ENCODE measurements around the gene POU2AF1. TPM values are rescaled to one million over a fixed set of nuclear protein-coding genes. Genes with fewer than 3 reads are reported as not detected.

Gene POU2AF1
- polyA plus RNA-seq, 2 of the 4 experiments (the other 2 are of a cell fraction): not detected

GRCh38 chr11:111367411-111368284 is 11.4 kb downstream of the POU2AF1 start:
- FAIRE-seq (no peak), ATAC-seq (no peak), DNase-seq (ENCODE audit: low read depth in 1 of 2, low spot score in 1 of 2) (no peak)
- H3K9me3 ChIP-seq: no peaks in the 10 kb centered on the region
- ChIA-PET CTCF (no interaction called here), POLR2A (no interaction called here)
- H3K27ac ChIP-seq: no peak overlapping the region
- no peak overlapping the region for H3K4me2 ChIP-seq
- H3K4me1 ChIP-seq: no peaks in the 10 kb centered on the region
- no CpG with 5 or more reads among the region's 12 CpGs for WGBS (ENCODE audit: missing lambda C conversion rate)
- H3K4me3 ChIP-seq: no peak overlapping the region
- no peak for TF ChIP-seq EHMT2 (IDR thresholded peaks at IDR 0.05; ENCODE audit: low read depth)
- TF ChIP-seq SMC3 (IDR thresholded peaks at IDR 0.05): no peak
- no peak for TF ChIP-seq ATOH8 (CRISPR knock-in tag; IDR thresholded peaks at IDR 0.05; ENCODE audit: low read depth)
- TF ChIP-seq ZC3H11A (IDR thresholded peaks at IDR 0.05): no peak
- TF ChIP-seq HOXA7 (CRISPR knock-in tag; IDR thresholded peaks at IDR 0.05): no peak
- TF ChIP-seq GATA3 (IDR thresholded peaks at IDR 0.05; ENCODE audit: borderline replicate concordance): no peak
- no peak for TF ChIP-seq NR3C1 (IDR thresholded peaks at IDR 0.05)
- TF ChIP-seq RARB (CRISPR knock-in tag; IDR thresholded peaks at IDR 0.05): no peak
- TF ChIP-seq EP300 (IDR thresholded peaks at IDR 0.05): no peak
- TF ChIP-seq FOSL2 (IDR thresholded peaks at IDR 0.05): no peak
- no peak for TF ChIP-seq FOSL2 (CRISPR knock-in tag; IDR thresholded peaks at IDR 0.05)
- TF ChIP-seq BHLHE40 (IDR thresholded peaks at IDR 0.05; ENCODE audit: low read depth, low read length): no peak
- TF ChIP-seq MYC (IDR thresholded peaks at IDR 0.05; ENCODE audit: borderline replicate concordance, low read length): no peak
- no peak for TF ChIP-seq ZFP36 (IDR thresholded peaks at IDR 0.05; ENCODE audit: borderline replicate concordance, partially characterized antibody)

- H3K4me2 ChIP-seq: no peak overlapping the region
- POLR2A ChIA-PET: no interaction called here
- ATAC-seq: no peak
- H3K9me3 ChIP-seq: no peaks in the 10 kb centered on the region
- no peak overlapping the region for H3K4me3 ChIP-seq
- WGBS (ENCODE audit: missing lambda C conversion rate): no CpG with 5 or more reads among the region's 8 CpGs
- H3K4me1 ChIP-seq: no peaks in the 10 kb centered on the region
- no peak for TF ChIP-seq HOXB13 (CRISPR knock-in tag; IDR thresholded peaks at IDR 0.05; ENCODE audit: low read depth)
- TF ChIP-seq MAZ (IDR thresholded peaks at IDR 0.05; ENCODE audit: borderline replicate concordance, low read depth, low read length): no peak
- TF ChIP-seq HOXB5 (CRISPR knock-in tag; IDR thresholded peaks at IDR 0.05): no peak
- TF ChIP-seq NFE2L2 (conservative IDR thresholded peaks at IDR 0.05; ENCODE audit: low read length): no peak
- TF ChIP-seq POLR2AphosphoS2 (conservative IDR thresholded peaks at IDR 0.05; ENCODE audit: low read length): no peak
- TF ChIP-seq NPAS2 (CRISPR knock-in tag; IDR thresholded peaks at IDR 0.05; ENCODE audit: borderline replicate concordance): no peak
- no peak for TF ChIP-seq REST (IDR thresholded peaks at IDR 0.05)
- no peak for TF ChIP-seq FOSB (CRISPR knock-in tag; IDR thresholded peaks at IDR 0.05)
- TF ChIP-seq HES2 (IDR thresholded peaks at IDR 0.05): no peak
- no peak for TF ChIP-seq SREBF2 (IDR thresholded peaks at IDR 0.05)
- TF ChIP-seq FOXS1 (CRISPR knock-in tag; IDR thresholded peaks at IDR 0.05): no peak
- TF ChIP-seq HEYL (CRISPR knock-in tag; IDR thresholded peaks at IDR 0.05): no peak
- TF ChIP-seq CBX8 (IDR thresholded peaks at IDR 0.05): no peak
- TF ChIP-seq KDM5A (IDR thresholded peaks at IDR 0.05): no peak
- TF ChIP-seq PBX3 (IDR thresholded peaks at IDR 0.05): no peak
- TF ChIP-seq GATA3 (IDR thresholded peaks at IDR 0.05; ENCODE audit: borderline replicate concordance): no peak
- TF ChIP-seq EHMT2 (IDR thresholded peaks at IDR 0.05; ENCODE audit: low read depth): no peak
- TF ChIP-seq RAD21 (conservative IDR thresholded peaks at IDR 0.05 in 1 of 2, IDR thresholded peaks at IDR 0.05 in 1 of 2): no peak
- TF ChIP-seq ATOH8 (CRISPR knock-in tag; IDR thresholded peaks at IDR 0.05; ENCODE audit: low read depth): no peak
- no peak for TF ChIP-seq TP53 (CRISPR knock-in tag; IDR thresholded peaks at IDR 0.05)
- no peak overlapping the region for H3K27ac ChIP-seq
- CTCF ChIA-PET: no interaction called here
- DNase-seq (ENCODE audit: low read depth in 1 of 2, low spot score in 1 of 2): no peak
- FAIRE-seq: no peak
These were observed 12.3 kb downstream of the POU2AF1 start for GRCh38 chr11:111366560-111367410.
